ENCODE measurements around the gene EML6.

EML6 gene

DNA sequence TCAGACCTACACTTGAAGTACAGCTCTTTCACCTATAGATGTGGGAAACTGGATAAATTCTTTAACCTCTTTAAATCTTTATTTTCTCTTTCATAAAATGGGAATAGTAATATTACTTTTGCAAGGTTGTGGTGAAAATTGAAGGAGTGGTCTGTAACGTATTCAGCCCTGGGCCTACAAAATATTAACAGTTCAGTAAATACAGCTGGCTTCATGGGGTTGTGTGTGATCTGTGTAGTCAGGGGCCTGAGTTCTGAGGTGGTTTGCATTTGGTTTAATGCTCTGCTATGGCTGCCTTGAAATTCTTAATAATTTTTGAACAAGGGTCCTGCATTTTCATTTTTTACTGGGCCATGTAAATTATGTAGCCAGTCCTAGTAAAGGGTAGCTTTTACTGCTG, 16.8 kb upstream of the EML6 start:
- DNase-seq (ENCODE audit: low read depth): no peak

DNA sequence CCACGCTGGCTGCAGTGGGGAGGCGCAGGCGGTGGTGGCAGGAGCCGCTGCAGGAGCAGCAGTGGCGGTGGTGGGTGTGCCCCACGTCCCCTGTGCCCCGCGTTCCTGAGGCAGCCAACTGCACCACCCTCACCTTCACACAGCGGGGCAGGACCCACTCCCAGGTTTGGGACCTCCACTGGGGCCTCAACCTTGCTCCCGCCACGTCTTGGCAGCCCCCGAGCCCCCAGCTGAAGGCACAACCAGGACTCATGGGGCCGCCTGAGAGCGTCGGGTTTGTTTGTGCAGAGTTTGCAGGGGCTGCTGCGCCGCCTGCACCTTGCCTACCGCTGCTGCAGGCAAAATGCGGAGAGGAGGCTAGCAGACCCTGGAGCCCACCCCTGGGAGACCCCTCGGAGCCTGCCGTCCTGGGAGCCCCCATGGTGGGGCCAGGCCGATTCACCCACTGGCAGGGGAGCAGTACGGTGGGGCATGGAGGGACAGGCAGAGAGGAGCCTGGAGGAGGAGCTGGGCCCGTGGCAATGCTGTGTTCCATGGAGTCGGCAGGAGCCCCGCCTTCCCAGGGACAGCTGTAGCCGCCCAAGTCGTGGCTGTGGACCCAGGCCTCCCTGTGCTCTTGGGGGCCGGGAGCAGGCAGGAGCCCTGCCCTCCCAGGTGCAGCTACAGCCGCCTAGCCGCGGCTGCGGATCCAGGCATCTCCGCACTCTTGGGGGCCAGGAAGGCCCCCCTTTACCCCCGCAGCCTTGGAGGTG, 14.7 kb upstream of the EML6 start:
- no peak for DNase-seq (ENCODE audit: low read depth)

DNA sequence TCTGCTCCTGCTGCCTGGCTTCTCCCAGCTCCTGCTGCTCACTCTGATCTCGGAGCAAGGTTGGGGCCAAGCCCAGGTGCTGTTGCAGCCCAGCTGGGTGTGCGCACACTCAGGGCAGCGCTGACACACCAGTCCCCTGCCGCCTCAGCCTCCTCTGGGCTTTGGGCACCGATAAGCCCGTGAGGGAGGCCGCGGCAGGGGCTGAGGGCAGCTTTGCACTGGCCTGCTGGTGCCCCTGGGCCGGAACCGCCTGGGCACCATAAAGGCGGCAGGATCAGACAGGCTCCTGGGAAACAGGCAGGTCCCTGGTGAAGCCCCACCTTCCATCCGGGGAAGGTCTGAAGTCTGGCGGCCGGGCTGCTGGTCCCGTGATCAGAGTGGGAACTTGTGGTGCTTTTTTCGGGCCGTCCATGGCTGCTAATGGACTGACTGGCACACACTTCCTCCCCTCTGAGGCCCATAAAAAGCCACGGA, 14.1 kb upstream of the EML6 start:
- no peak for DNase-seq (ENCODE audit: low read depth)

DNA sequence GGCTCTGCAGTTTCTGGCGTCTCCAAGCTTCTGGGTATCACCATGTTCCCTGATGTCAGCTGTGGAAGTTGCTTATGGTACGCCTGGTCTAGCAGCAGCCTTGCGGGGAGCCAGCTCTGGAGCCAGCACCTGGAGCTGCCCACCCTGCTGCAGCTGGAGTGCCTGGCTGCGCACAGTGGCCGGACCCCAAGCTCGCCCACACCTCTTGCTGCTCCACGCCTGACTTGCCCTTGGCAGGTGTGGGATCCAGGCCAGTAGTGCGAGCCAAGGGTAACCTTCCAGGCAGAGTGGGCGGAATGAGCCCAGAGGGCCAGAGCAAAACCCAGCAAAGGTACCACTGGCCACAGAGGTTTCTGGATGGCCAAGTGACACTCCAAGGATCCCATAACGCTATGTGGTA, 13.2 kb upstream of the EML6 start:
- no peak for DNase-seq (ENCODE audit: low read depth)

DNA sequence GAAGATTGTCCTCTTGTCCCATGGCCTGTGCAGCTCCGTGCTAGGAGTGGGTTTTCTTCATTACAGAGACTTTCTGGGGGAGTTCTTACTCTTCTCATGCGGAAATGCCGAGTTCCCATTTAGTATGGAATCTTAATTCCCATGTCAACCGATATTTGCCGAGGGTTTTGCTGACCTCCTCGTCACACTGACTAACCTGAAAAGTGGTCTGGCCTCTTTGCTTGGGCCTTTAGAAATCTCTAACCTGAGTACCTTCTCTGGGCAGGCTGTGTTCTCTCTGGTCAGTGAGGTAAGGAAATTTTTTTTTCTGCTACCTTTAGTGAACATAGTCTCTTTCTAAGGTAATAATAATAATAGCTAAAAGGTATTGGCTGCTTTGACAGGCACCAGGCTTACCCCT, 10.9 kb upstream of the EML6 start:
- no peak for DNase-seq (ENCODE audit: low read depth)

DNA sequence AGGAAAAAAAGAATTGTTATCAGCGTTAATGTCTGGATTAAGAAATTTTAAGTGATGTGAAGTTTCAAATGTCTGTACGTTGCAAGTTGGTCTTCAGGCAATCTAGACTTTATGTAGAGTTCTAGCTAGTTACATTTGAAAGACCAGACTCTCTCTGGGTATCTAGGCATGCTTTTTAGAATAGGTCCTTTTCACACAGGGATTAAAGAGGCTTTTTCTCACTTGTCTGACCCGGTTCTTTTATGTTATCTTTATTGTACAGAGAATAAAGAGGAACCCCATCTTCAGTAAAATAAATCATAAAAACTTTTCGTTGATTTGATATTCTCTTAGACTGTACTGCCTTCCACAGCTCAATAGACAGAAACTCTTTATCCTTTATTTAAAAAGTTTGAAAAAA, 8.5 kb upstream of the EML6 start:
- DNase-seq (ENCODE audit: low read depth): no peak

DNA sequence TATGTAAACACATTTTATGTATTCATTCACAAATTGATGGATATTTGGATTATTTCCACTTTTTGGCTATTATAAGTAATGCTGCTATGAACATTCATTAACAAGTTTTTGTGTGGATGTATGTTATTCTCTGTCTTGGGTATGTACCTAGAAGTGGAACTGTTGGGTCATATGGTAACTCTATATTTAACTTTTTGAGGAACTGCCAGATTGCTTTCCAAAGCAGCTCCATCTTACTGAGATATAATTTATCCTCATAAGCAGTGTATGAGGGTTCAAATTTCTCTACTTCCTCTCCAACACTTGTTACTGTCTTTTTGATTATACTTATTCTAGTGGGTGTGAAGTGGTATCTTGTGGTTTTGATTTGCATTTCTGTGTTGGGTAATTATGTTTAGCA, 7.1 kb upstream of the EML6 start:
- no peak for DNase-seq (ENCODE audit: low read depth)

DNA sequence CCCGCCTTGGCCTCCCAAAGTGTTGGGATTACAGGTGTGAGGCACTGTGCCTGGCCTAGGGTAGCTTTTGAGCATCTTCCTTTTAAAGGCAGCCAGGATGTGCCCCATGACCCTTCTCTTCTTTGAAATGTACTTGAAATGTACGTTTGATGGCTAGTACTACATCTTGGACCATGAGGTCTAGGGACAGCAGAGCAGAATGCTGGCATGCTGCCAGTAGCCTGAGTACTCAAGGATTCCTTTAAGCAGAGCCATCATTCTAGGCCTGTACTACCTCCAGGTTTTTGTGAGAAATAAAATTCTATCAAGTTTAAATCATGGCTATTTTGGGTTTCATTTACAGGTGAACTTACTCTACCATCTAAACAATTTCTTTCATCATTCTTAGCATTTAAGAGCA, 2.9 kb upstream of the EML6 start:
- DNase-seq (ENCODE audit: low read depth): no peak

DNA sequence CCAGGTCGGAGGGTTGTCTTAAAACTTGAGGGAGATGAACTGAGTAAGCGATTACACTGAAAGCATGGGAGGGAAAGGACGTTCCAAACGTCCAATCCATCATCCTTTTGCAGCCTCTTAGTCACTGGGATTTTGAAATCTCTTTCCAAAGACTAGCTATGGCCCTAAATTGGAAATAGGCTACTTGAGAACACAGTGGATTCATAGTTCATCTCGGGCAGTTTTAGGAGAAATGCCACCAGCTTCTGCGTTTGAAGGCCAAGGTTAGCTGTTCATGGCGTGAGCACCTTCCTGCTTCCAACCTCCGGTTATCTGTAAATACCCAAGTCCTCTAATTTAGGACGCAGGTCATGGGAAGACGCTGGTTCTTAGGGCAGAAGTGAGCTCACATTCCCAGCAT, 821 bp upstream of the EML6 start:
- DNase-seq (ENCODE audit: low read depth): no peak

DNA sequence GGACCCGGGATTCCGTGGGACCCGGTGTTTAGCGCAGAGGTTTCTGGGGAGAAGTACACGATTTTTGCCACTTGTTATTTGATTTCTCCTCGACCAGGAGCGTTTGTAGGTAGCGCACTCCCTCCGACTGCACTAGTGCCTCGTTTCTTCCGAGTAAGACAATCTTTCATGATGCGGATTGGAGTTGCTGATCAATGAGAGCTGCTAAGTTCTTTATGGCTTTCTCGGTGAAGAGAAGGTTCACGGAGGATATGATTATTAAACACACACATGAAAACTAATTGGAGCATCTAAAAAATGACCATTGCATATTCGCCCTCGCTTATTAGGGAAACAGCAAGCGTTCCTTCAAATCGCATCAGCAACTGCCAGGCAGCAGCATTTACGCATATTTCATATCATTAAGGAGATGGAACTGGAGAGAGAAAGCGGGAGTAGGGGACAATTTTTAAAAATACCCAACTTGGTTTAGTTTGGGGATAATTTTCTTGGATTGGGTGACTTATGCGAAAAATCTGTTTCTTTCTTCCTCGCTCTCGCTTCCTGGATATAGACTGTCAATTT, 616 bp downstream of the EML6 start:
- DNase-seq (ENCODE audit: low read depth): no peak

DNA sequence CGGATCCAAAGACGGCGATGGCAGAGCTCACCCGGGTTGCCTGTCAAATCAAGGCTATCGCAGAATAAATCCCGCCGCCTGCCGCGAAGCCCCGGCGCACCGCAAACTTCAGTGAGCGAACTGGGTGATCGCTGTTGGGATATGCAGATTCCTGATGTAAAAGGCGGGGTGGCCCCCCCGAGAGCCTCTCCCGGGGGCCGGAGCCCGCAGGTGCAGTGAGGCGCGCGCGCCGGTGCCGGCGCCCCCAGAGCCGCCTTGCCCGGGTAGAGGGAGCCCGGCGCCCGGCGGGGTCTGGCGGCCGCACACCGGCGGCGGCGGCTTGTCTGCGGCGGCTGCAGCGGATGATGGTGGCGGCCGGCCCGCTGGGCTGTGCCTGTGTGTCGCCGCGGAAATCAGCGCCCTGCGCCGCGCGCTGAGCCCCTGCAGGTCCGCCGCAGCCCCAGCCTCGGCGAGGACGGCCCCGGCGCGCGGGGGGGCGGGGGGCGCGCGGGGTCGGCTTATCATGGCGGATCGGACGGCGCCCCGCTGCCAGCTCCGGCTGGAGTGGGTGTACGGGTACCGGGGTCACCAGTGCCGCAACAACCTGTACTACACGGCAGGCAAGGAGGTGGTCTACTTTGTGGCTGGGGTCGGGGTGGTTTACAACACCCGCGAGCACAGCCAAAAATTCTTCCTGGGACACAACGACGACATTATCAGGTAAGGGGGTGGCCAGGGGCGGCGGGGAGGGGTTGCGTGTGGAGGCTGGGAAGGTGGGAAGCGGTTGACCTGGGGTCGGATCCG, 1.3 kb downstream of the EML6 start:
- DNase-seq (ENCODE audit: low read depth): no peak

DNA sequence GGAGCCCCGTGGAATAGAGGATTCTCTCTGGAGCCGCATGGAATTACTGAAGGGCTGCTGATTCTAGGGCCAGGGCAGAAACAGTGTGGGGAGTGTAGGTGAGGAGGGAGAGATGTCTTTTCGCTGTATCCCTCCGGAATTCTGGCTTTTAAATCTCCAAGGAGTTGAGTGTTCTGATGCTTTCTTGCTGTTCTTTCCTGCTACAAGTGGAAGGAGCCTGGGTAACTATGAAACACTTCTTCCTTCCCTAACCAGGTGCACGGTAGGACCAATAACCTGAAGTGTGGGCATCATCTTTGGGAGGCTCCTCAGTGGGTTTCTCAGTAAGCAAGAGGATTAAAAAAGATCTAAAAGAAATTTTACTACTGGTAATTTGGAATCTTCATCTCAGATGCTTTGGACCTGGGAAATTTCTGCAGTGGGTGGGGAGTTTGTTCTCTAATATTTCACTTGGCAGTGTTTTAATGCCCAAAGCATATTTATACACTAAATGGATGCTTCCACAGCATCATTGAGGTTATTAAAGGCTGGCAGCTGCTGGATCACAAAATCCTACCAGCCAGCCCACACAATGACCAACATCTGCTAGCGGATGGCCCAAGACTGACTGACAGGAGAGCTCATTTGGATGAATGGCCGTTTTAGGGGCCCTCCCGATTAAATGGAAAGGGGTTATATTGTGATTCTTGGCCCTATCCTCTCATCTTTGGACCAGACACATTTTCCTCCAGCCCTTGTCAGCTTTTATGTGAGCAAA, 2.1 kb downstream of the EML6 start:
- DNase-seq (ENCODE audit: low read depth): no peak

DNA sequence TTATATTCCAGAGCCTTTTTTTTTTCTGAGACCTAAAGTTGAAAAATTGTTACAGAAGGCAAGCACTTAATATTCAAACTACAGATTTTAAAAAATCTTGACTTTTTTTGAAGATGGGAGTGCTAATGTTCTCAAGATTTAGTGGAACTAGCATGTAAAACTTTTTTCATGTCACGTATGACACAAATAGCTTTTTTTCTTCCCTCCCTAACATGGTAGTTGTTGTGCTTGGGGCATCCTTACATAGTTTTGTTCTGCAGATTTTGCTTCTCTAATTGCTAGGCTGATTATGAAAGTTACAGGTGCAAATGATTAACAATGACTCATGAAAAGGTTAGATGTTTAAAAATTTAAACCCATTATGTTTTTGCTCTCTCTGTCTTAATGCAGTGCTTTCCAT, 3.0 kb downstream of the EML6 start:
- no peak for DNase-seq (ENCODE audit: low read depth)

DNA sequence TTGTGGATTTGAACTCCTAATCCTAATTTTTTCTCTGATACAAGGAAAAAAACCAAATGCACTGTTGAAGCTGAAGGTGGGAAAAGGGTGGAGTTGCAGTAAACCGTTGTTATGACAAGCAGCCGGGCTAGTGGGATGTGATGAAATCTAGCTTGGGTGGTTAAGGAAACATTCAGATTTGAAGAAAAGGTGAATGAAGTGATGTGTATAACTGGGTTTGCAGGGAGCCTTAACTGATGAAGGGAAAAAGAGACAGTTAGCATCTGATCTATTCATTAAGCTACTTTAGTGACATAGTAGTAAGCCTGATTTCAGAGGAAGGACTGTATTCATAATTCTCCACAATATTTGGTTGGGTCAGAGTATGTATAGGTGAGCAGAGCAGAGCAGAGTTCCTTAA, 3.5 kb downstream of the EML6 start:
- no peak for DNase-seq (ENCODE audit: low read depth)

DNA sequence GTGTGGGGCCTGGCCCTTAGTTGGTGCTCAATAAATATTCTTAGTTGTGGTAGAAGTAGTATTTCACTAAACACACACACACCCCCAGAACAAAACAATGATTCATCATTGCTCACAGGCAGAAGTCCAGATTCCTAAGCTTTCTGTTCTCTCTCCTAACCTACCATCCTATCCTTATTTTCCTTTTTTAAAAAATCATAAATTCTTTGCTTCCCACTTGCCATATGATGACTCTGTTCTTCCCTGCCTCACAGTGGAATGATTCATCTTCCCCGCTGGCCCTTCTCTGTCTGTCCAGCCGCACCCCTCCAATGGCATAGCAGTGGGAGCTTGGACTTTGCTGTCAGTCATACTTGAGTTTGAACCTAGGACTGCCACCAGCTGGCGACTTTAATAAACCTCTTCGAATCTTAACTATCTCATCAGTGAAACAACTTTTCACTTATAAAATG, 5.2 kb downstream of the EML6 start:
- no peak for DNase-seq (ENCODE audit: low read depth)

DNA sequence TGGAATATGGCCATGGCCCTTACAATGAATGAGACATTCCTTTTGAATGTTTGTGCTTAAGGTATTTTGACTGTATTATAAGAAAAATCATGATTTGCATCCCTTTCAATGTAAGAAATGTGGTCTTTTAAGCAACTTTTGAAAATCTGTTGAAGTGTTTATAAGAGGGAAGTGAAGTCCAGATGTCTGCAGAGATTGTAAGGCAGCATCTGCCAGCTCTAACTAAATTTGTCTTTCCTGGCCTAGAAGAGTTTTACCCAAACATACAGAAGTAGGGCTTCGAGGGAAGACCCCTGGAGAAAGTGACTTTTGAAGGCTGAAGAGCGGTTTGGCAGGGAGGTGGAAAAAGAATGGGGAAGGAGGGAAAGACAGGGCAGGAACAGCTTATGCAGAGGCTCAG, 12.2 kb downstream of the EML6 start:
- DNase-seq (ENCODE audit: low read depth): no peak

DNA sequence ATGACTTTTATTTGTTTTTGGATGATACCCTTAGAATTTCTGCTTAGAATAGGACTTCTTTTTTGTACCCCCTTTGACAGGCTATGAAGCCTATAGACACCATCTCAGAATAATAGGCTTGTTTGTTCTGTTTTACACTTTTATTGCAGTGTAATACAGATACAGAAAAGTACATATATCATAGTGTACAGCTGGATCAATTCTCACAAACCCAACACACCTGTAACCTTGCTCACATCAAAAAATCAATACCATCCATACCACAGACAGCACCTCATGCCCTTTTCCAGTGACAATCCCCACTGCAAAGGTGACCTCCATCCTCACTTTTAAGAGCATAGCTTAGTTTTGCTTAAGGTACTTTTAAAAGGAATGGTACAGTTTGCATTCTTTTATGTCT, 14.8 kb downstream of the EML6 start:
- DNase-seq (ENCODE audit: low read depth): no peak

DNA sequence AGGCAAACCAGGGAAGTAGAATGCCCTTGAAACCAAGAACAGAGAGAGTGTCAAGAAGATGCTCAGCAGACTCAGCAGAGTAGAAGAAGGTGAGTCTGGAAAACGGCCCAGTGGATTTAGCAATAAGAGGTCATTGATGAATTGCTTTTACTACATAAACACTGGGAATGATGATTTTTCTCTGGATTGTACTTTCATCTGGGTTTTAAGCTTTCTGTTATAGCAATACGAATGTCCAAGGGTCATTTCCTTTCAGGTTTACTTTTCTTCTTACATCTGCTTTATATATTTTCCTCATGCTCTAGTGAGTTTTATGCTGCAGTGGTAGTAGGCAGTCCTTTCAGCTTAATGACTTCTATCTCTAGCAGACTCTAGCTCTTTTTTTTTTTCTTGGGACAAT, 16.9 kb downstream of the EML6 start:
- no peak for DNase-seq (ENCODE audit: low read depth)

DNA sequence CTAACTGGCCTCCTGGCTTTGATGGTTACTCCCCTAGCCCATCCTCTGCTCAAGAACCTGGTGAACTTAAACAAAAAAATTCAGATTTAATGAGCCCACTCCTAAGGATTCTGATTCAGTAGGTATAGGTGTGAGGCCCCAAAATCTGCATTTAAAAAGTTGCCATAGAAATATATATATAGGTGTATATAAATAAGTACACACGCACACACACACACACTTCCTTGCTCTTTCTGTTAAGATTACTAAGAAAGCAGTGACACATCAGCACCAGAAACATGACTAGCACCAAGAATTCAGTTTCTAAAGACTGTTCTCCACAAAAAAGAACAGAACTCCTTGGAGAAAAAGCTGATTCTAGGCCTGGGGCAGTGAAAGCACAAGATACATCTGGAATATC, 17.8 kb downstream of the EML6 start:
- no peak for DNase-seq (ENCODE audit: low read depth)

DNA sequence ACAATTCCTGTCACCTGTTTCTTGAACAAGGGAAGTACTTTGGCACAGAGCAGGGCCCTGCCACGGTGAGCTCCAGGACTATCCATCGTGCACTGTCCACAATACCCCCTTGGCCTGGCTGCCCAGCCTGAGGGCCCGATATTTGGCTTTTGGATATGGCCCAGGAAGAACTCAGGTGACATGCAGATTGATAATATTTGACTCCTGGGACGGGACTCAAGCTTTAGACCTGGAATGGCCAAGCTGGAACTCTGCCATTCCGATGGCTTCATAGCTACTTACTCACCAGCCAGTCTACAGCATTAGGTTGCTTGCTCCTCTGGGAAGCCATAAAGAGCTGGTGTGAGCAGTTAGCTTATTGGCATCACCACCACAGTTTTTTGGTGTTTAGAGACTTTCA, 26.6 kb downstream of the EML6 start:
- no peak for DNase-seq (ENCODE audit: low read depth)

DNA sequence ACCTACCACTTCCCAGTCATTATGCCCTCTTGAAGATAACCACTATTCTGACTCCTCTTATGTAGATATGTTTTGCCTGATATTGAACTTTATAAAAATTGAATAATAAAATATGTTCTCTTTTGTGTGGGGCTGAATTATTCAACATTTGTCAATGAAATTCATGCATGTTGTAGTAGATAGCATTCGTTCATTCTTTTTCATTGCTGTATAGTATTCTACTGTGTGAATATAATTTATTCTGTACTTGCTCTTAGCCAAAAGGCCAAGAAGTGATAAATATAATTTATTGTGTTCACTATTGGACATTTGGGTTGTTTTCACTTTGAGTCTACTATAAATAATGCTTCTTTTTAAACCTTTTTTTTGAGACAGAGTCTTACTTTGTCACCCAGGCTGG, 29.0 kb downstream of the EML6 start:
- no peak for DNase-seq (ENCODE audit: low read depth)

DNA sequence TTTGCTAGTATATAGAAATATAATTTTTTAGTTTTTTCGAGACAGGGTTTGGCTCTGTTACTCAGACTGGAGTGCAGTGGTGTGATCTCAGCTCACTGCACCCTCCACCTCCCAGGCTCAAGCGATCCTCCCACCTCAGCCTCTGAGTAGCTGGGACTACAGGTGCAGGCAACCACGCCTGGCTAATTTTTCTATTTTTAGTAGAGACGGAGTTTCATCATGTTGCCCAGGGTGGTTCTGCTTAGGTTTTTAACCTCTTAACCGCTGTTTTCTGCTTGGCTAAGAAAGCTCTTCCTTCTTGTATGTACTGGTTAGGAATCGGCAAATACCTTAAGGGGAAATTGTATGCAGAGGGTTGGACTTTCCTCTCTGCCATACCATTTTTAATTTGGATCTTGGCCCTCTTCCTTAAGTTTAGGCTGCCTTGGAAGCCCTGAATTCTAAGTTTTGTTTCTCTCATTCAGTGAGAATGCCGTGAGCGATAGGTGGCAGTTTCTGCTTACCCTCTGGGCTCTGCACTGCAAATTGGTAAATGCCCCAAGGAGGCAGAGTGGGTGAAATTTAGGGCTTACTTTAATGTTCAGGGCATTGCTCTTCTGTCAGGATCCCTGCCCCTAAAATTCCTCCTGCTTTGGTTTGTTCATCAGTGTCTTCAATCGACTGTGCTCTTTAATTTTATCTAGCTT, 32.3 kb downstream of the EML6 start:
- DNase-seq (ENCODE audit: low read depth): no peak
